ENCODE measurements around the gene ADSL. TPM values are rescaled to one million over a fixed set of nuclear protein-coding genes. Genes with fewer than 3 reads are reported as not detected.

The ADSL gene
- total RNA-seq, 3 donors from 2014 or later, result 34.0 to 48.1 (median 42.8) TPM

DNA sequence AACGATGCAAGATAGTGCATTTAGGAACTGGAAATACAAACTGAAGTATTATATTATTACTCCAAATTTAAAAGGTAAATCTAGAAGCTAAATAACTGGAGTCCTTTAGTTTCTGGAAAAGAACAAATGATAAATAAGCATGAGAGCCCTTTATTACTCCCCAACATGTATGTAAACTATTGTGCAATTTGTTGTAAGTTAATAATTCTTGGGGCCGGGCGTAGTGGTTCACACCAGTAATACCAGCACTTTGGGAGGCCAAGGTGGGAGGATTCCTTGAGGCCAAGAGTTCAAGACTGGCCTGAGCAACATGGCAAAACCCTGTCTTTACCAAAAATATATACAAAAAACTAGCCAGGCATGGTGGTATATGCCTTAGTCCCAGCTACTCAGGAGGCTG, 35.2 kb downstream of the ADSL start:
- DNase-seq (no peak), ATAC-seq (no peak)
- Histone ChIP-seq H3K4me1 (ENCODE audit: low read depth) (peaks cover 13% of the 10 kb centered on the region), H3K9me3 (no peaks in the 10 kb centered on the region), H3K36me3 (ENCODE audit: low read depth) (no peaks in the 10 kb centered on the region), H3K4me3 (no peak overlapping the region)
- TF ChIP-seq, protein P1, sequence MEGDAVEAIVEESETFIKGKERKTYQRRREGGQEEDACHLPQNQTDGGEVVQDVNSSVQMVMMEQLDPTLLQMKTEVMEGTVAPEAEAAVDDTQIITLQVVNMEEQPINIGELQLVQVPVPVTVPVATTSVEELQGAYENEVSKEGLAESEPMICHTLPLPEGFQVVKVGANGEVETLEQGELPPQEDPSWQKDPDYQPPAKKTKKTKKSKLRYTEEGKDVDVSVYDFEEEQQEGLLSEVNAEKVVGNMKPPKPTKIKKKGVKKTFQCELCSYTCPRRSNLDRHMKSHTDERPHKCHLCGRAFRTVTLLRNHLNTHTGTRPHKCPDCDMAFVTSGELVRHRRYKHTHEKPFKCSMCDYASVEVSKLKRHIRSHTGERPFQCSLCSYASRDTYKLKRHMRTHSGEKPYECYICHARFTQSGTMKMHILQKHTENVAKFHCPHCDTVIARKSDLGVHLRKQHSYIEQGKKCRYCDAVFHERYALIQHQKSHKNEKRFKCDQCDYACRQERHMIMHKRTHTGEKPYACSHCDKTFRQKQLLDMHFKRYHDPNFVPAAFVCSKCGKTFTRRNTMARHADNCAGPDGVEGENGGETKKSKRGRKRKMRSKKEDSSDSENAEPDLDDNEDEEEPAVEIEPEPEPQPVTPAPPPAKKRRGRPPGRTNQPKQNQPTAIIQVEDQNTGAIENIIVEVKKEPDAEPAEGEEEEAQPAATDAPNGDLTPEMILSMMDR (IDR thresholded peaks at IDR 0.05), result no peak
- intact Hi-C loops (cut with DNase I, micrococcal nuclease), result no loop called here

DNA sequence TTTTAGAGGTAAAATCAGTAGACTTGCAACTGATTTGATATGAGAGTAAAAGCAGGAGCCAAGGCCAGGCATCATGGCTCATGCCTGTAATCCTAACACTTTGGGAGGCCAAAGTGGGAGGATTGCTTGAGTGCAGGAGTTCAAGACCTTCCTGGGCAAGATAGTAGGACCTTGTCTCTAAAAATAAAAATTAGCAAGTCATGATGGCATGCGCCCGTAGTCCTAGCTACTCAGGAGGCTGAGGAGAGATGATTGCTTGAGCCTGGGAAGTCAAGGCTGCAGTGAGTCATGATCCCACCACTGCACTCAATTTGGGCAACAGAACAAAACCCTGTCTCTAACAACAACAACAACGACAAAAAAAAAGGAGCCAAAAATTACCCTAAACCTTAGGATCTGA, 37.6 kb downstream of the ADSL start:
- TF ChIP-seq, protein P1 (IDR thresholded peaks at IDR 0.05), result no peak
- H3K4me3 ChIP-seq, result no peak overlapping the region
- no peak for DNase-seq
- H3K36me3 ChIP-seq (ENCODE audit: low read depth), result no peaks in the 10 kb centered on the region
- no peak for ATAC-seq
- intact Hi-C loops (cut with DNase I, micrococcal nuclease), result no loop called here
- H3K4me1 ChIP-seq (ENCODE audit: low read depth), result peaks cover 24% of the 10 kb centered on the region
- no peaks in the 10 kb centered on the region for H3K9me3 ChIP-seq

GRCh38 chr22:40385036-40385782, 38.9 kb downstream of the ADSL start:
- TF ChIP-seq, protein P1 (IDR thresholded peaks at IDR 0.05), result no peak
- Histone ChIP-seq H3K4me1 (ENCODE audit: low read depth) (peaks cover 24% of the 10 kb centered on the region), H3K36me3 (ENCODE audit: low read depth) (no peaks in the 10 kb centered on the region), H3K9me3 (no peaks in the 10 kb centered on the region), H3K4me3 (no peak overlapping the region)
- intact Hi-C loops (cut with DNase I, micrococcal nuclease), result no loop called here
- peak in 1 of 3 donors; percentile 49 for DNase-seq
- ATAC-seq, result peak; percentile 74

DNA sequence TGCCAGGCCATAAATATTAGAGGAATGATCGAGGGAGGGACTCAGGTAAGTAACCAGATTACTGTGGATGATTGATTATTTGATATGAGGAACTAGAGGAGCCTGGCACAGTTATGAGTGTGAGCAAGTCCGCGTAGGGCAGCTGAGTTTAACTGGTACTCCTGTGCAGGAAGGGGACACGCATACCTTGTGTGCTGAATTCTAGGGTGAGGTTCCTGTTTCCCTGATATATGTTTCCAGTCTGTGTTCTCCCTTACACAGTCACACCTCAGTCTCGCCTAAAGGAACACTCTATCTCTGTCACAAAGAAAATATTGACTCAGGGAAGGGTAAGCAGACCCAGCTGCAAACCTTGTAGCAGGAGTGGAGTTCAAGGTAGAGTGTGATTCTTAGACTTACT, 41.4 kb downstream of the ADSL start:
- Histone ChIP-seq H3K4me3 (no peak overlapping the region), H3K4me1 (ENCODE audit: low read depth) (peaks cover 24% of the 10 kb centered on the region), H3K36me3 (ENCODE audit: low read depth) (no peaks in the 10 kb centered on the region), H3K9me3 (no peaks in the 10 kb centered on the region)
- intact Hi-C loops (cut with DNase I, micrococcal nuclease), result no loop called here
- TF ChIP-seq, protein P1 (IDR thresholded peaks at IDR 0.05), result no peak
- ATAC-seq, result peak; percentile 90
- peak in 1 of 3 donors; percentile 64 for DNase-seq

GRCh38 chr22:40388231-40388630, 41.9 kb downstream of the ADSL start:
- no peak overlapping the region for H3K4me3 ChIP-seq
- no peak for DNase-seq
- intact Hi-C loops (cut with DNase I, micrococcal nuclease), result no loop called here
- H3K9me3 ChIP-seq, result no peaks in the 10 kb centered on the region
- H3K4me1 ChIP-seq (ENCODE audit: low read depth), result peaks cover 24% of the 10 kb centered on the region
- H3K36me3 ChIP-seq (ENCODE audit: low read depth), result no peaks in the 10 kb centered on the region
- ATAC-seq, result no peak
- TF ChIP-seq, protein P1 (IDR thresholded peaks at IDR 0.05), result no peak

Measured in mucosa of descending colon (tissue), 3 donors.